Measurements from ENCODE around the gene NMRK2. TPM values are rescaled to one million over a fixed set of nuclear protein-coding genes. Genes with fewer than 3 reads are reported as not detected.
A peak's percentile ranks its signal among the peaks of the same experiment; 100 is the strongest.

NMRK2 gene

GRCh38 chr19:3987619-3988371 lies 54.9 kb downstream of the NMRK2 start:
- peak overlapping the region; percentile 69 for H3K27ac ChIP-seq (replicated peaks)
- H3K4me3 ChIP-seq (replicated peaks; ENCODE audit: insufficient read depth, low read length) = peak overlapping the region; percentile 25; the same call in 1 of the 2 replicates
- peak; percentile 72 for TF ChIP-seq CTCF (IDR thresholded peaks at IDR 0.05; ENCODE audit: insufficient read depth, low read length)
- peak; percentile 33 for TF ChIP-seq REST (IDR thresholded peaks at IDR 0.05; ENCODE audit: insufficient replicate concordance, low read depth)
- TF ChIP-seq SPI1 (IDR thresholded peaks at IDR 0.05; ENCODE audit: borderline replicate concordance, low read depth) = no peak
- no peaks in the 10 kb centered on the region for H3K27me3 ChIP-seq (ENCODE audit: insufficient read depth, poor library complexity, severe bottlenecking)
- peak; percentile 65 to 83 for DNase-seq (ENCODE audit: low read depth in 1 of 2, low spot score in 1 of 2)

GRCh38 chr19:3990815-3991117 lies 57.9 kb downstream of the NMRK2 start:
- TF ChIP-seq REST (IDR thresholded peaks at IDR 0.05; ENCODE audit: insufficient replicate concordance, low read depth) (no peak), CTCF (IDR thresholded peaks at IDR 0.05; ENCODE audit: insufficient read depth, low read length) (no peak), POLR2AphosphoS5 (IDR thresholded peaks at IDR 0.05; ENCODE audit: low read depth) (no peak), GABPA (IDR thresholded peaks at IDR 0.05; ENCODE audit: low read depth) (no peak), SPI1 (IDR thresholded peaks at IDR 0.05; ENCODE audit: borderline replicate concordance, low read depth) (no peak)
- no peak overlapping the region for H3K4me3 ChIP-seq (replicated peaks; ENCODE audit: insufficient read depth, low read length)
- no peak for DNase-seq (ENCODE audit: low read depth in 1 of 2, low spot score in 1 of 2)
- no peaks in the 10 kb centered on the region for H3K27me3 ChIP-seq (ENCODE audit: insufficient read depth, poor library complexity, severe bottlenecking)
- H3K27ac ChIP-seq (replicated peaks) = no peak overlapping the region

Small RNA genes lying within 50 kb of the gene (microRNA-seq; reads per million reads assigned to microRNA genes)
- gene MIR637 = not detected

All from HL-60 (cell line).